Measurements from ENCODE around the gene ZNF24. TPM values are rescaled to one million over a fixed set of nuclear protein-coding genes. Genes with fewer than 3 reads are reported as not detected.
A peak's percentile ranks its signal among the peaks of the same experiment; 100 is the strongest.

The ZNF24 gene
- total RNA-seq, 2 donors from 2014 or later, result 74.7 to 92.1 TPM

DNA sequence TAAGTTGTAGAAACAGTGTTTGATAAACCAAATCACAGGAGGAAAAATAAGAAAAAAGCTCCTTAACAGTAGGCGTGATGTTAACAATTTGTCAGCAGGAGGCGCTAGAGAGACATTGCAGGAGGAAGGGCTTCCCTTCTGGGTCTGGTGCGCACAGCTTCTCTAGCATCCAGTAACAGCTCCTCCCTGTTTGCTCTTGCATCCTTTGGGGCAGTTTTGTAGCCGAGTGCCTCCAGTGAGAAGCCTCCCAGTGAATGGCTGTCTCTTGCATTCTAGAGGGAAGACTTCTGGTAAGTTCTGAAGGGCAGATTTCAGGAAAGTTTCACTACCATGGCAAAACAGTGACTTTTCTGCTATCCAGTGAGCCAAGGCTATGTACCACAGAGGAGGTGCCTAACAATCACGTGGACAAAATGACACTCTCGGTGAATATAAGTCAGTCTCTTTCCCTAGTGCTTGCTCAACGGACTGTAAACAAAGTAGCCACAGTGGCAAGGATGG, 42.4 kb upstream of the ZNF24 start:
- Histone ChIP-seq H3K4me1 (ENCODE audit: control insufficient read depth, insufficient read depth, low read length) (peaks cover 9% of the 10 kb centered on the region), H3K36me3 (ENCODE audit: control insufficient read depth, insufficient read depth, low read length) (no peaks in the 10 kb centered on the region), H3K4me3 (ENCODE audit: low read length) (no peak overlapping the region), H3K9ac (ENCODE audit: extremely low read depth, low read length, poor library complexity, severe bottlenecking) (no peak overlapping the region), H3K27ac (ENCODE audit: low read depth, low read length) (no peak overlapping the region), H3K27me3 (ENCODE audit: control insufficient read depth, insufficient read depth, low read length, poor library complexity, severe bottlenecking) (no peaks in the 10 kb centered on the region), H3K9me3 (ENCODE audit: control insufficient read depth, low read length) (peaks cover 9% of the 10 kb centered on the region)
- WGBS, 2 experiments (ENCODE audit: insufficient coverage in 1 of 2, insufficient read length in 1 of 2), result 36 to 40% methylated on average over 5 to 7 of the region's 7 CpGs
- H3K27ac Mint-ChIP-seq, result no peak overlapping the region
- peaks cover 9% of the 10 kb centered on the region for H3K9me3 Mint-ChIP-seq
- H3K4me1 Mint-ChIP-seq, result peaks cover 14% of the 10 kb centered on the region
- TF ChIP-seq, protein P1, sequence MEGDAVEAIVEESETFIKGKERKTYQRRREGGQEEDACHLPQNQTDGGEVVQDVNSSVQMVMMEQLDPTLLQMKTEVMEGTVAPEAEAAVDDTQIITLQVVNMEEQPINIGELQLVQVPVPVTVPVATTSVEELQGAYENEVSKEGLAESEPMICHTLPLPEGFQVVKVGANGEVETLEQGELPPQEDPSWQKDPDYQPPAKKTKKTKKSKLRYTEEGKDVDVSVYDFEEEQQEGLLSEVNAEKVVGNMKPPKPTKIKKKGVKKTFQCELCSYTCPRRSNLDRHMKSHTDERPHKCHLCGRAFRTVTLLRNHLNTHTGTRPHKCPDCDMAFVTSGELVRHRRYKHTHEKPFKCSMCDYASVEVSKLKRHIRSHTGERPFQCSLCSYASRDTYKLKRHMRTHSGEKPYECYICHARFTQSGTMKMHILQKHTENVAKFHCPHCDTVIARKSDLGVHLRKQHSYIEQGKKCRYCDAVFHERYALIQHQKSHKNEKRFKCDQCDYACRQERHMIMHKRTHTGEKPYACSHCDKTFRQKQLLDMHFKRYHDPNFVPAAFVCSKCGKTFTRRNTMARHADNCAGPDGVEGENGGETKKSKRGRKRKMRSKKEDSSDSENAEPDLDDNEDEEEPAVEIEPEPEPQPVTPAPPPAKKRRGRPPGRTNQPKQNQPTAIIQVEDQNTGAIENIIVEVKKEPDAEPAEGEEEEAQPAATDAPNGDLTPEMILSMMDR (conservative IDR thresholded peaks at IDR 0.05), result peak; percentile 96
- H3K27me3 Mint-ChIP-seq (ENCODE audit: insufficient read depth), result peaks cover 2% of the 10 kb centered on the region
- no peaks in the 10 kb centered on the region for H3K36me3 Mint-ChIP-seq (ENCODE audit: low read depth)
- no peak overlapping the region for H3K4me3 Mint-ChIP-seq
- DNase-seq, result peak; percentile 87

DNA sequence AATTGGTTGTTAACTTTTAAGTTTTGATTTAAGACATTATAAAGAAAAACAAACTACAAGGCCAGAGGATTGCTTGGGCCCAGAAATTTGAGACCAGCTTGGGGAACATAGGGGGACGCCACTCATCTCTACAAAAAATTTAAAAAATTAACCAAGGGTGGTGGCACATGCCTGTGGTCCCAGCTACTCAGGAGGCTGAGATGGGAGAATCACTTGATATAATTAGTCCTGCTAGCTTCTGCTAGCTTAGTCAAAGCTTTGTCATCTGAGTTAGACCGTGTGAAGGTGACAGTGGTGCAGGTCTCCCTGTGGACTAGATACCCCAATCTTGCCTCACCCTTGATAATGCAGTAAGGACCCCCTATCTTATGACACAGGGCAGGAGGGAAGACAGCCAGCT, 38.9 kb upstream of the ZNF24 start:
- Mint-ChIP-seq H3K9me3 (peaks cover 14% of the 10 kb centered on the region), H3K27ac (peak overlapping the region; percentile 65), H3K36me3 (ENCODE audit: low read depth) (peaks cover 2% of the 10 kb centered on the region), H3K4me3 (no peak overlapping the region), H3K27me3 (ENCODE audit: insufficient read depth) (peaks cover 3% of the 10 kb centered on the region), H3K4me1 (peaks cover 21% of the 10 kb centered on the region)
- H3K27me3 ChIP-seq (ENCODE audit: control insufficient read depth, insufficient read depth, low read length, poor library complexity, severe bottlenecking), result no peaks in the 10 kb centered on the region
- no peak overlapping the region for H3K9ac ChIP-seq (ENCODE audit: extremely low read depth, low read length, poor library complexity, severe bottlenecking)
- WGBS, 2 experiments (ENCODE audit: insufficient coverage in 1 of 2, insufficient read length in 1 of 2), result 92 to 96% methylated on average over 2 of the region's 2 CpGs
- H3K4me1 ChIP-seq (ENCODE audit: control insufficient read depth, insufficient read depth, low read length), result peaks cover 9% of the 10 kb centered on the region
- H3K36me3 ChIP-seq (ENCODE audit: control insufficient read depth, insufficient read depth, low read length), result no peaks in the 10 kb centered on the region
- H3K9me3 ChIP-seq (ENCODE audit: control insufficient read depth, low read length), result peaks cover 10% of the 10 kb centered on the region
- no peak for DNase-seq
- TF ChIP-seq, protein P1 (conservative IDR thresholded peaks at IDR 0.05), result no peak
- H3K27ac ChIP-seq (ENCODE audit: low read depth, low read length), result no peak overlapping the region
- H3K4me3 ChIP-seq (ENCODE audit: low read length), result no peak overlapping the region

GRCh38 chr18:35379421-35379820, 35.2 kb upstream of the ZNF24 start:
- H3K9me3 Mint-ChIP-seq, result peaks cover 14% of the 10 kb centered on the region
- TF ChIP-seq, protein P1 (conservative IDR thresholded peaks at IDR 0.05), result no peak
- Histone ChIP-seq H3K36me3 (ENCODE audit: control insufficient read depth, insufficient read depth, low read length) (no peaks in the 10 kb centered on the region), H3K9me3 (ENCODE audit: control insufficient read depth, low read length) (peaks cover 10% of the 10 kb centered on the region), H3K27ac (ENCODE audit: low read depth, low read length) (no peak overlapping the region), H3K4me3 (ENCODE audit: low read length) (no peak overlapping the region), H3K4me1 (ENCODE audit: control insufficient read depth, insufficient read depth, low read length) (peaks cover 9% of the 10 kb centered on the region), H3K27me3 (ENCODE audit: control insufficient read depth, insufficient read depth, low read length, poor library complexity, severe bottlenecking) (no peaks in the 10 kb centered on the region), H3K9ac (ENCODE audit: extremely low read depth, low read length, poor library complexity, severe bottlenecking) (no peak overlapping the region)
- H3K36me3 Mint-ChIP-seq (ENCODE audit: low read depth), result peaks cover 2% of the 10 kb centered on the region
- 87 to 94% methylated on average over 2 of the region's 2 CpGs for WGBS, 2 experiments (ENCODE audit: insufficient coverage in 1 of 2, insufficient read length in 1 of 2)
- no peak for DNase-seq
- no peak overlapping the region for H3K4me3 Mint-ChIP-seq
- peaks cover 21% of the 10 kb centered on the region for H3K4me1 Mint-ChIP-seq
- no peak overlapping the region for H3K27ac Mint-ChIP-seq
- peaks cover 3% of the 10 kb centered on the region for H3K27me3 Mint-ChIP-seq (ENCODE audit: insufficient read depth)
